Sigmoid colon (tissue), 7 donors: ENCODE data around the gene PIGP. TPM values are rescaled to one million over a fixed set of nuclear protein-coding genes. Genes with fewer than 3 reads are reported as not detected.

Experiments
- DNase-seq: peaks from one replicate; pipeline ENCODE4 v3.0.0-alpha.2; 2019
- H3K27ac ChIP-seq, 4 donors: fragments of 200-600 bp; sonication (generic); one replicate each; pipeline ENCODE4 v1.5.1; 2016 to 2019; ENCODE audit warnings: mild to moderate bottlenecking in 1 of 4
- H3K27me3 ChIP-seq, 3 donors: fragments of 200-600 bp; sonication (generic); one replicate each; pipeline ENCODE4 v1.5.1; 2019; ENCODE audit warnings: mild to moderate bottlenecking in 1 of 3
- H3K36me3 ChIP-seq, 4 donors: fragments of 200-600 bp; sonication (generic); one replicate each; pipeline ENCODE4 v1.5.1; 2016 to 2019
- H3K4me1 ChIP-seq, 4 donors: fragments of 200-600 bp; sonication (generic); one replicate each; pipeline ENCODE4 v1.5.1; 2017 to 2019
- H3K4me3 ChIP-seq, 4 donors: fragments of 200-600 bp; sonication (generic); one replicate each; pipeline ENCODE4 v1.5.1; 2017 to 2019; ENCODE audit warnings: mild to moderate bottlenecking in 2 of 4, moderate library complexity in 1 of 4
- H3K9me3 ChIP-seq, 4 donors: fragments of 200-600 bp in 3 of 4; sonication (generic) in 3 of 4; one replicate each; pipeline versions ENCODE4 v1.5.1 to v1.6.1; 2013 to 2019
- CTCF ChIP-seq, 4 experiments: fragments of 450-650 bp in 3 of 4; fragments of 200-600 bp in 1 of 4; IDR thresholded peaks; one replicate each; pipeline ENCODE4 v1.5.1; 2016 to 2019; ENCODE audit warnings: antibody characterized with exemption in 4 of 4, mild to moderate bottlenecking in 3 of 4, moderate library complexity in 2 of 4
- EP300 ChIP-seq, 4 donors: sonication (generic); formaldehyde crosslinking; IDR thresholded peaks; one replicate each; pipeline ENCODE4 v1.6.1; 2017; ENCODE audit warnings: antibody characterized with exemption in 4 of 4
- POLR2A ChIP-seq, 2 donors: fragments of 450-650 bp; IDR thresholded peaks; one replicate each; pipeline ENCODE4 v1.6.1; 2016; ENCODE audit warnings: antibody characterized with exemption in 2 of 2, mild to moderate bottlenecking in 2 of 2, moderate library complexity in 2 of 2
- POLR2AphosphoS5 ChIP-seq, 4 donors: sonication (generic); formaldehyde crosslinking; IDR thresholded peaks; one replicate each; pipeline ENCODE4 v1.6.1; 2017; ENCODE audit warnings: antibody characterized with exemption in 4 of 4
- WGBS, 2 donors: extraction: QIAGEN DNeasy Blood & Tissue Kit; methylation state at CpG; one replicate each; pipeline ENCODE4 v1.1.7; 2013; 5-methylcytosine and 5-hydroxymethylcytosine counted together
- intact Hi-C: fragments of 100-400 bp; cut with DNase I; formaldehyde crosslinking; loops from one replicate; pipeline ENCODE4 v1.15.1; 2023
- polyA plus RNA-seq, 3 donors: library from polyadenylated mRNA; stranded (reverse); fragments of 200-250 nt; gene quantifications; one replicate each; pipeline ENCODE4 v1.2.3, GENCODE V29; 2013
- total RNA-seq, 4 donors: library from RNA; depleted of rRNA; stranded (reverse); fragments of >200 nt; gene quantifications; one replicate each; pipeline ENCODE4 v1.1.0, GENCODE V29; 2016
- donor health status: healthy with polysubstance abuse.
- donor health status: Bipolar disorder and iron deficiency.
- donor health status: healthy.

PIGP gene
- total and polyA plus RNA-seq, 7 donors = 10.2 to 36.7 (median 19.4) TPM

DNA sequence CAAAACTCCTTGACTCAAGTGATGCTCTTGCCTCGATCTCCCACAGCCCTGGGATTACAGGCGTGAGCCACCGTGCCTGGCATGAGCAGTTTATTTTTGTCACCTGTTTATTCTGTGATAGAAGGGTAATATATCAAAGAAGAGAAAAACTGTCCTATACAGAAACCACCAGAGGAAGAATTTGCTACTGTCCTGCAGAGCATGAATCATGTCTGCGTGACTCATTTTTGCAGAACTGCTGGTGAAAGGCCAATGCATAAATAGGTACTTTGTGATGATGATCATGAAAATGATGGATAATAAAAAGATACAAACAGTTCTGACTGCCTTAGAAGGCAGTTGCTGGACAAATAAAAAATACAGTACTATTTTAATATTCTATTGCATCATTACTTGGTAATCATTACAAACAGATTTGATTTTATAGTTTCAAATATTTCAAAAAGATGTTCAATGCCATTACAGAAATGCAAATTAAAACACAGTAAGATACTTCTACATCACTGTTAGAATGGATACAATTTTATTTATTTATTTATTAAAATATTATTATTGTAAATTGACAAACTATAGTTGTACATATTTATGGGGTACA is 39.9 kb downstream of the PIGP start:
- intact Hi-C loops = loop anchor here (5.0 kb wide), 1 partner anchor 39 kb away; the partner anchor contains the start of genes PIGP and TTC3
- H3K27ac ChIP-seq = peak overlapping the region in 3 of 4 donors; percentile 20 to 58 (median 48)
- H3K36me3 ChIP-seq = no peaks in the 10 kb centered on the region
- no peak overlapping the region for H3K4me3 ChIP-seq
- 61 to 70% methylated on average over 4 of the region's 4 CpGs for WGBS, 2 donors
- no peaks in the 10 kb centered on the region for H3K27me3 ChIP-seq
- TF ChIP-seq CTCF (IDR thresholded peaks at IDR 0.05) (no peak), POLR2AphosphoS5 (IDR thresholded peaks at IDR 0.05) (peak; percentile 64 to 91 (median 81)), EP300 (IDR thresholded peaks at IDR 0.05) (peak; percentile 43 to 92 (median 76)), POLR2A (IDR thresholded peaks at IDR 0.05) (no peak)
- peaks cover 0 to 14% (median 6%) of the 10 kb centered on the region in 4 donors for H3K4me1 ChIP-seq
- no peaks in the 10 kb centered on the region for H3K9me3 ChIP-seq
- peak; percentile 71 for DNase-seq

DNA sequence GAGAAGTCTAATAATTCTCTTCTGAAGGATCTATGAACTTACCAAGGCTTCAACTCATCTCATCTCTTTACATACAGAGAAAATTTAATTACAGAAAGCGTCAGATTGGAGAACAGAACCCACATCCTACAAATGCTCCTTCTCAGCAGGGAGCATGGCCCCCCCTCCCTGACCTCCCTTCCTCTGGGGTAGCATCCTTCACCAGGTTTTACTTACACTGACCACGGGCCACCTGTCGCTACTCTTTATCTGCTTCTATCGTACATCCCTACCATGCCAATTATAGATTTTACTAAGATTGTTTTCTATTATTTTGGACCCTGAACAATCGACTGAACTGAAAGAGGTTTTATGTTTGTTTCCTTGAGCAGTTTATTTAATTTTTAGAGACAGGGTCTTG is 40.6 kb downstream of the PIGP start:
- intact Hi-C loops = loop anchor here (5.0 kb wide), 1 partner anchor 40 kb away; the partner anchor contains the start of genes PIGP and TTC3
- TF ChIP-seq POLR2AphosphoS5 (IDR thresholded peaks at IDR 0.05) (no peak), CTCF (IDR thresholded peaks at IDR 0.05) (no peak), EP300 (IDR thresholded peaks at IDR 0.05) (no peak), POLR2A (IDR thresholded peaks at IDR 0.05) (no peak)
- DNase-seq = no peak
- no peaks in the 10 kb centered on the region for H3K9me3 ChIP-seq
- H3K27ac ChIP-seq = peak overlapping the region in 3 of 4 donors; percentile 20 to 58 (median 48)
- no peaks in the 10 kb centered on the region for H3K27me3 ChIP-seq
- H3K4me1 ChIP-seq = peaks cover 0 to 14% (median 6%) of the 10 kb centered on the region in 4 donors
- H3K36me3 ChIP-seq = no peaks in the 10 kb centered on the region
- 85 to 90% methylated on average over 5 of the region's 5 CpGs for WGBS, 2 donors
- no peak overlapping the region for H3K4me3 ChIP-seq

DNA sequence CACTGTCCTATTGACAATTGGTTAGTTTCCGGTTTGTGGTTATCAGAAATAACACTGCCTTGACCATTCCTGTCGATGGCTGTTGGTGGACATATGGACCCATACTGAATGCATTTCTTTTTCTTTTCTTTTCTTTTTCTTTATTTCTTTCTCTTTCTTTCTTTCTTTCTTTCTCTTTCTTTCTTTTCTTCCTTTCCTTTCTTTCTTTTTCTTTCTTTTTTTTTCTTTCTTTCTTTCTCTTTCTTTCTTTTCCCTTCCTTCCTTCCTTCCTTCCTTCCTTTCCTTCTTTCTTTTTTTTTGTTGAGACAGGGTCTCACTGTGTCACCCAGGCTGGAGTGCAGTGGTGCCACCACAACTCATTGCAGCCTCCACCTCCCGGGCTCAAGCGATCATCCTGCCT is 42.0 kb downstream of the PIGP start:
- Histone ChIP-seq H3K4me3 (no peak overlapping the region), H3K27me3 (no peaks in the 10 kb centered on the region), H3K27ac (no peak overlapping the region), H3K36me3 (no peaks in the 10 kb centered on the region), H3K4me1 (peaks cover 0 to 14% (median 6%) of the 10 kb centered on the region in 4 donors), H3K9me3 (no peaks in the 10 kb centered on the region)
- 95% methylated on average over 4 of the region's 4 CpGs for WGBS, 2 donors
- DNase-seq = no peak
- intact Hi-C loops = loop anchor here (5.0 kb wide), 1 partner anchor 41 kb away; the partner anchor contains the start of genes PIGP and TTC3
- no peak for TF ChIP-seq POLR2A (IDR thresholded peaks at IDR 0.05)
- no peak for TF ChIP-seq EP300 (IDR thresholded peaks at IDR 0.05)
- no peak for TF ChIP-seq CTCF (IDR thresholded peaks at IDR 0.05)
- TF ChIP-seq POLR2AphosphoS5 (IDR thresholded peaks at IDR 0.05) = no peak

DNA sequence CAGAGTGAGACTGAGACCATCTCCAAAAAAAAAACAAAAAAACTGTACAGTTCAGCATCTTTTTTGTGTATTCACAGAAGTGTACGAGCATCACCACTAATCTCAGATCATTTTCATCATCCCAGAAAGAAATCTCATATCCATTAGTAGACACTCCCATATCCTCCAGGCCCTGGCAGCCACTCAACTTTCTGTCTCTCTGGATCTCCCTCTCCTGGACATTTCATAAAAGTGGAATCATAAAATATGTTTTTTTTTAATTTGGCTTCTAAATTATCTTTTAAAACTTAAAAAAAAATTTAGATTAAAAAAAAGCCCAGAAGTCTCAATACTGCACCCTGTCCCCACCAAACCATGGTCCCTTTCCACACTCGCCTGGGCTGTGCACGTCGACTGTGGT is 44.3 kb downstream of the PIGP start:
- Histone ChIP-seq H3K36me3 (no peaks in the 10 kb centered on the region), H3K4me3 (no peak overlapping the region), H3K4me1 (peaks cover 0 to 13% (median 5%) of the 10 kb centered on the region in 4 donors), H3K9me3 (no peaks in the 10 kb centered on the region), H3K27me3 (no peaks in the 10 kb centered on the region), H3K27ac (no peak overlapping the region)
- intact Hi-C loops = no loop called here
- no peak for DNase-seq
- 81 to 82% methylated on average over 4 of the region's 4 CpGs for WGBS, 2 donors
- no peak for TF ChIP-seq CTCF (IDR thresholded peaks at IDR 0.05)
- TF ChIP-seq EP300 (IDR thresholded peaks at IDR 0.05) = no peak
- TF ChIP-seq POLR2A (IDR thresholded peaks at IDR 0.05) = no peak
- TF ChIP-seq POLR2AphosphoS5 (IDR thresholded peaks at IDR 0.05) = no peak
